ENCODE measurements around the gene DOCK3. TPM values are rescaled to one million over a fixed set of nuclear protein-coding genes. Genes with fewer than 3 reads are reported as not detected.

DOCK3 gene
- 0.51 TPM for total RNA-seq

- DNase-seq = peak; percentile 73
These were observed at the start of gene DOCK3 for GRCh38 chr3:50674349-50675178. Gene DOCK3, plus strand, starts transcription at chr3:50674927. Its CDS starts 337 bp downstream, at chr3:50675264.

- no peak for DNase-seq
These were observed 49.2 kb upstream of the DOCK3 start for GRCh38 chr3:50625231-50626182.

GRCh38 chr3:50626401-50626800, 48.3 kb upstream of the DOCK3 start:
- no peak for DNase-seq

- no peak for DNase-seq
These were observed 47.2 kb upstream of the DOCK3 start for GRCh38 chr3:50627407-50628051.

GRCh38 chr3:50628601-50629000, 46.1 kb upstream of the DOCK3 start:
- no peak for DNase-seq

- DNase-seq = no peak
These were observed 44.3 kb upstream of the DOCK3 start for GRCh38 chr3:50630394-50630793.

- no peak for DNase-seq
These were observed 43.9 kb upstream of the DOCK3 start for GRCh38 chr3:50630877-50631276.

GRCh38 chr3:50632450-50632849, 42.3 kb upstream of the DOCK3 start:
- no peak for DNase-seq

GRCh38 chr3:50633230-50633790, 41.4 kb upstream of the DOCK3 start:
- no peak for DNase-seq

GRCh38 chr3:50635066-50635465, 39.7 kb upstream of the DOCK3 start:
- no peak for DNase-seq

- no peak for DNase-seq
These were observed 37.7 kb upstream of the DOCK3 start for GRCh38 chr3:50637011-50637410.

- DNase-seq = no peak
These were observed 36.8 kb upstream of the DOCK3 start for GRCh38 chr3:50637945-50638344.

- DNase-seq = no peak
These were observed 35.7 kb upstream of the DOCK3 start for GRCh38 chr3:50639055-50639494.

- DNase-seq = no peak
These were observed 32.3 kb upstream of the DOCK3 start for GRCh38 chr3:50642382-50642781.

- peak; percentile 8 for DNase-seq
These were observed 30.2 kb upstream of the DOCK3 start for GRCh38 chr3:50644561-50644960.

GRCh38 chr3:50645378-50645777, 29.3 kb upstream of the DOCK3 start:
- no peak for DNase-seq

GRCh38 chr3:50648313-50648712, 26.4 kb upstream of the DOCK3 start:
- DNase-seq = no peak

- no peak for DNase-seq
These were observed 25.8 kb upstream of the DOCK3 start for GRCh38 chr3:50648944-50649343.

- DNase-seq = peak; percentile 40
These were observed 25.2 kb upstream of the DOCK3 start for GRCh38 chr3:50649451-50649931.

- DNase-seq = no peak
These were observed 24.7 kb upstream of the DOCK3 start for GRCh38 chr3:50650018-50650417.

- no peak for DNase-seq
These were observed 23.3 kb upstream of the DOCK3 start for GRCh38 chr3:50651445-50651844.

GRCh38 chr3:50651920-50652529, 22.7 kb upstream of the DOCK3 start:
- no peak for DNase-seq

All from tongue (tissue), 2 donors.